Measurements from ENCODE around the gene KLHL17. TPM values are rescaled to one million over a fixed set of nuclear protein-coding genes. Genes with fewer than 3 reads are reported as not detected.
"Not testable (repeated sequence)": the region's sequence is repeated elsewhere in the genome, so short reads cannot be mapped to it uniquely, and the experiment has no call there.

KLHL17 gene
- polyA plus RNA-seq, 1 experiment, result 14.7 TPM

DNA sequence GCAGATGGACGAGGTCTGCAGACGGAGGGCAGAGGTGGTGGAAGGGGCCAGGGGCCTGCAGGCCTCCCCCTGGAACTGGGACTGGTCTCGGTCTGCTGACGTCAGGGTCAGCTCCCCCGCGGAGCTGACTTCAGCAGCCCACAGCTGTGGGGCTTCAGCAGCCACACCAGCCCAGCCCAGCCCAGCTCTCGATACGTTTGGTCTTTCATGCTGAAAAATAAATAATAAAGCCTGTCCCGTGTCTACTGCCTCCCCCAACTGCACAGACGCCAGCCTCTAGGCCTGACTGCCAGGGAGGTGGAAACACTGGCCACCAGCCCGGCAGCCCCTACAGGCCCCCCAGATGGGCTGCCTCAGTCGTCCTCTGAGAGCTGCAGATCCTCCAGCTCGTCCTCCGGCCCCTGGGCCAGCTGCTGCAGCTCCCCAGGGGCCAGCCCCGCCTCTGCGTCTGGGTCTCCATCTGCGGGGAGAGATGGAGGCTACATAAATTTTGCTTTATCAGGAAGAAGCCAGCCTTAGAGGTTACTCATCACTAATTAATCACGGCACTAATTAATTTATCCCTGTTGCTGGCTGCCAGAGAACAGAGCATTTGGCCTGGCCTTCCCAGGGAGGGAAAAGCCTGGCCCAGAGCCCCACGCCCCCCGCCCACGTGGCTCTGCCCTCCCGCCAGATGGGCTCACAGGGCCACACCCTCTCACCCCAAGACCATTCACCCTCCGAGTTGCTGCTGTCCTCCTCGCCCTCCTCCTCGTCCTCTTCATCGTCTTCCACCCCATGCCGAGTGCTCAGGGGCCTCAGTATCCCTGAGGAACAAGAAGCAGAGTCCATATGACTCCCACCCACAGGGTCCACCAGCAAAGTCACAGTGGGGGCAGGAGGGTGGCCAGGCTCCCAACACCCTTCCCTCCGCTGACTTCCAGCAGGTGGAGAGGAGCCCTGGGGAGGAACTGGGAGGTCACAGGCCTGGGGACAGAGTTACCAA is 15.8 kb upstream of the KLHL17 start:
- ChIA-PET POLR2A (no interaction called here), CTCF (no interaction called here)
- H3K27me3 ChIP-seq (ENCODE audit: control insufficient read depth, insufficient read depth, low read length), result no peaks in the 10 kb centered on the region
- no peak for TF ChIP-seq CTCF (IDR thresholded peaks at IDR 0.05; ENCODE audit: insufficient read depth, low read depth, low read length)
- H3K36me3 ChIP-seq (ENCODE audit: control insufficient read depth, insufficient read depth, low read length), result peaks cover 22% of the 10 kb centered on the region
- no peak overlapping the region for H3K4me3 ChIP-seq (ENCODE audit: low read depth, low read length)
- DNase-seq (ENCODE audit: low read depth), result no peak

DNA sequence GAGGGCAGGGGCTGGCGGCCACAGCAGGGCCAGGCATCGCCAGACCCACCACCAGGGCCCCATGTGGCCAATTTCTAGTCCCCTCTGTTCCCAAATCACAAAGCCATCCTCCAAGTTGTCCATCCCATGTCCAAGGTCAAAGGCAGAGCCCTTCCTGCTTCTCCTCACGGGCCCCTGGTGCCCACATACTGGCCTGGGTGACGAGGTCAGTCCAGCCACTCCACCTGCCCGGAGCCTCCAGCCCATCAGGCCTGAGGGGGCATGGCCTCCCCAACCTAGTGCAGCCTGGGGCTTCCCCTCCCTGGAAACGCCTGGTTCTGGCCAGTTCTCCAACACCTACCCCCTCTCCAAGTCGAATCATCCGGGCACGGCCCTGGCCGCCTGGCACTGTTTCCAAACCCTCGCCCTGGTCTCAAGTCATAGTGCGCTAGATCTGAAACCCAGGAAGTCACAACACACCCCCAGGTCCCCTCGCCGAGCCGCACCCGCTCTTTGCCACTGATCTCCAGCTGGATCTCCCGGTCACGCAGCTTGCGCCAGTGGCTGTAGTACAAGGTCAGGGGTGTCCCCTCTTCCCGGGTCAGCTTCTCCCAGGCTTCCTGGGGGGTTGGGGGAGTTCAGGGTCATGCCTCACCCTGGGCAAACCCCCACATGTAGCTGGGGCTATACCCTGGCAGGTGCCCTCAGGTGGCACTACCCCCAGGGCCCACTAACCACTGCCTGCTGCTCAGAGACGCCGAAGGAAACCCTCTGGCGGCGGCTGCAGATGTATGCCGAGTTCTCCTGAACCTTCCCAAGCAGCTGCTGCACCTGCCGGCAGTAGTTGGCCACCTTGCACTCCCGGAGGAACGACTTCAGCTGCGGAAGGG is 14.5 kb upstream of the KLHL17 start:
- no peak for TF ChIP-seq CTCF (IDR thresholded peaks at IDR 0.05; ENCODE audit: insufficient read depth, low read depth, low read length)
- Histone ChIP-seq H3K27me3 (ENCODE audit: control insufficient read depth, insufficient read depth, low read length) (no peaks in the 10 kb centered on the region), H3K36me3 (ENCODE audit: control insufficient read depth, insufficient read depth, low read length) (peaks cover 32% of the 10 kb centered on the region), H3K4me3 (ENCODE audit: low read depth, low read length) (no peak overlapping the region)
- no peak for DNase-seq (ENCODE audit: low read depth)
- CTCF ChIA-PET, result no interaction called here
- POLR2A ChIA-PET, result no interaction called here

GRCh38 chr1:946811-947210 is 13.6 kb upstream of the KLHL17 start:
- DNase-seq (ENCODE audit: low read depth); H3K4me3 ChIP-seq (ENCODE audit: low read depth, low read length); H3K27me3 ChIP-seq (ENCODE audit: control insufficient read depth, insufficient read depth, low read length); POLR2A ChIA-PET: not testable (repeated sequence)
- H3K36me3 ChIP-seq (ENCODE audit: control insufficient read depth, insufficient read depth, low read length), result peaks cover 35% of the 10 kb centered on the region
- CTCF ChIA-PET, result interaction anchor here (0.6 kb wide), 1 partner anchor 152 kb away, joined by 3 read pairs; no protein-coding TSS in a partner anchor

DNA sequence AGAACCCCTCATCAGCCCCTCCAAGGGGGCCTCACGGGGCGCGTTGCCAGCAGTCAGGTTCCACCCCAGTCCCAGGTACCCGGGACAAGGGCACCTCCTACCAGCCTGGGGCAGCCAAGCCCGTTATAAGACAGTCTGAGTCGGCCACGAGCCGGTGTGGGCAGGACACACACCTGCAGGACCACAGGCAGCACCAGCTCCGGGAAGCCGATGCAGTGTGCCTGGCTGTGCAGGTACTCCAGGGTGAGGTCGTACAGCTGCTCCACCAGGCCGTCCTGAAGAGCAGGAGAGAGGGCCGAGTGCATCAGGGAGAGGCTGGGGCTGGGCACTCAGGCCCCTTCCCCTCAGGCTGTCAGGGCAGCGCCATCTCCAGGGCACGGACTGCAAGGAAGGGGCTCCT is 12.4 kb upstream of the KLHL17 start:
- TF ChIP-seq CTCF (IDR thresholded peaks at IDR 0.05; ENCODE audit: insufficient read depth, low read depth, low read length), result no peak
- no peak overlapping the region for H3K4me3 ChIP-seq (ENCODE audit: low read depth, low read length)
- DNase-seq (ENCODE audit: low read depth), result no peak
- H3K36me3 ChIP-seq (ENCODE audit: control insufficient read depth, insufficient read depth, low read length), result peaks cover 43% of the 10 kb centered on the region
- POLR2A ChIA-PET, result no interaction called here
- H3K27me3 ChIP-seq (ENCODE audit: control insufficient read depth, insufficient read depth, low read length), result no peaks in the 10 kb centered on the region
- CTCF ChIA-PET, result interaction anchor here (0.6 kb wide), 1 partner anchor 78 kb away, joined by 3 read pairs; no protein-coding TSS in a partner anchor

DNA sequence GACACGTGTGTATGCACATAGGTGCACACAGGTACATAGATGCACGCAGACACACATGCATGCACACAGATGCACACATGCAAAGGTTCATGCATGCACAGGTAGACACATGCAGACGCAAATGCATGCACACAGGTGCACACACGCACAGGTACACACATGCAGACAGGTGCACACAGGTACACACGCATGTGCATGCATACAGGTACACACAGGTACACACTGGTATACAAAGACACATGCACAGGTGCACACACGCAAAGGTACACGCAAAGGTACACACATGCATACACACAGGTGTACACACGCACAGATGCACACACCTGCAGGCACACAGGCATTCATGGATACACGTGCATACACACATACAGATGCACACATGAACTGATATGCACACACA is 10.1 kb upstream of the KLHL17 start:
- ChIA-PET POLR2A (no interaction called here), CTCF (interaction anchor here (0.9 to 1.6 kb wide), 4 partner anchors 8 to 52 kb away, joined by 3 to 6 read pairs (median 6); no protein-coding TSS in a partner anchor)

More for the DNA sequence above, 10.1 kb upstream of the KLHL17 start:
- Histone ChIP-seq H3K36me3 (ENCODE audit: control insufficient read depth, insufficient read depth, low read length) (peaks cover 58% of the 10 kb centered on the region), H3K27me3 (ENCODE audit: control insufficient read depth, insufficient read depth, low read length) (no peaks in the 10 kb centered on the region), H3K4me3 (ENCODE audit: low read depth, low read length) (no peak overlapping the region)
- TF ChIP-seq CTCF (IDR thresholded peaks at IDR 0.05; ENCODE audit: insufficient read depth, low read depth, low read length), result no peak
- DNase-seq (ENCODE audit: low read depth), result no peak
